Liver (tissue), 3 donors: ENCODE data around the gene NELL1.

ENCODE experiments used
- ATF3 ChIP-seq: IDR thresholded peaks from 2 replicates; pipeline ENCODE4 v1.6.1; 2016; ENCODE audit warnings: antibody characterized with exemption
- CTCF ChIP-seq: fragments of 150-350 bp; IDR thresholded peaks from 2 replicates; pipeline ENCODE4 v1.5.1; 2017; ENCODE audit warnings: improper control_type of control experiment, low read depth, low read length; ENCODE audit not compliant: missing input control
- MAX ChIP-seq: IDR thresholded peaks from 2 replicates; pipeline ENCODE4 v1.6.1; 2016; ENCODE audit warnings: antibody characterized with exemption
- TAF1 ChIP-seq: conservative IDR thresholded peaks from 2 replicates; pipeline ENCODE4 v1.6.1; 2016; ENCODE audit warnings: antibody characterized with exemption, mild to moderate bottlenecking
- YY1 ChIP-seq: IDR thresholded peaks from 2 replicates; pipeline ENCODE4 v1.6.1; 2016; ENCODE audit warnings: antibody characterized with exemption, mild to moderate bottlenecking
- donor health status: healthy.
- donor health status: healthy.

- TF ChIP-seq CTCF = no peak
- TF ChIP-seq TAF1 = no peak
- TF ChIP-seq ATF3 = no peak
- no peak for TF ChIP-seq YY1
- no peak for TF ChIP-seq MAX
Measured at GRCh38 chr11:21390430-21390829, 721.0 kb downstream of the NELL1 start.
